Measurements from ENCODE around the gene DOCK3.
"Not testable (repeated sequence)": the region's sequence is repeated elsewhere in the genome, so short reads cannot be mapped to it uniquely, and the experiment has no call there.

Gene DOCK3

GRCh38 chr3:51283421-51283820 is 608.7 kb downstream of the DOCK3 start:
- TF ChIP-seq POLR2A (IDR thresholded peaks at IDR 0.05; ENCODE audit: low read depth, low read length) (no peak), POU2F2 (IDR thresholded peaks at IDR 0.05; ENCODE audit: low read depth, low read length) (no peak), PAX5 (IDR thresholded peaks at IDR 0.05; ENCODE audit: insufficient read depth, low read length, severe bottlenecking) (no peak), TAF1 (IDR thresholded peaks at IDR 0.05; ENCODE audit: low read depth, low read length) (no peak), POLR2AphosphoS5 (IDR thresholded peaks at IDR 0.05; ENCODE audit: low read depth, low read length) (no peak), SPI1 (IDR thresholded peaks at IDR 0.05; ENCODE audit: low read depth, low read length) (no peak)
- DNase-seq (ENCODE audit: insufficient read length, low spot score) (no peak), FAIRE-seq (no peak)

- TF ChIP-seq SPI1 (IDR thresholded peaks at IDR 0.05; ENCODE audit: low read depth, low read length) (peak; percentile 95), PAX5 (IDR thresholded peaks at IDR 0.05; ENCODE audit: insufficient read depth, low read length, severe bottlenecking) (no peak), POU2F2 (IDR thresholded peaks at IDR 0.05; ENCODE audit: low read depth, low read length) (no peak), TAF1 (IDR thresholded peaks at IDR 0.05; ENCODE audit: low read depth, low read length) (no peak), POLR2A (IDR thresholded peaks at IDR 0.05; ENCODE audit: low read depth, low read length) (no peak), POLR2AphosphoS5 (IDR thresholded peaks at IDR 0.05; ENCODE audit: low read depth, low read length) (no peak)
- DNase-seq (ENCODE audit: insufficient read length, low spot score) (peak; percentile 19), FAIRE-seq (no peak)
Observed at GRCh38 chr3:51295625-51296024, 620.9 kb downstream of the DOCK3 start.

GRCh38 chr3:51297333-51297732 is 622.6 kb downstream of the DOCK3 start:
- no peak for DNase-seq (ENCODE audit: insufficient read length, low spot score)
- no peak for TF ChIP-seq PAX5 (IDR thresholded peaks at IDR 0.05; ENCODE audit: insufficient read depth, low read length, severe bottlenecking)
- no peak for FAIRE-seq

- DNase-seq (ENCODE audit: insufficient read length, low spot score): no peak
- TF ChIP-seq POLR2AphosphoS5 (IDR thresholded peaks at IDR 0.05; ENCODE audit: low read depth, low read length) (no peak), TAF1 (IDR thresholded peaks at IDR 0.05; ENCODE audit: low read depth, low read length) (no peak)
- FAIRE-seq: no peak
Observed at GRCh38 chr3:51304230-51304629, 629.5 kb downstream of the DOCK3 start.

- FAIRE-seq (no peak), DNase-seq (ENCODE audit: insufficient read length, low spot score) (no peak)
- no peak for TF ChIP-seq POU2F2 (IDR thresholded peaks at IDR 0.05; ENCODE audit: low read depth, low read length)
- no peak for TF ChIP-seq POLR2A (IDR thresholded peaks at IDR 0.05; ENCODE audit: low read depth, low read length)
- TF ChIP-seq TAF1 (IDR thresholded peaks at IDR 0.05; ENCODE audit: low read depth, low read length): no peak
- TF ChIP-seq PAX5 (IDR thresholded peaks at IDR 0.05; ENCODE audit: insufficient read depth, low read length, severe bottlenecking): no peak
- TF ChIP-seq POLR2AphosphoS5 (IDR thresholded peaks at IDR 0.05; ENCODE audit: low read depth, low read length): no peak
- no peak for TF ChIP-seq SPI1 (IDR thresholded peaks at IDR 0.05; ENCODE audit: low read depth, low read length)
Observed at GRCh38 chr3:51306093-51306492, 631.4 kb downstream of the DOCK3 start.

GRCh38 chr3:51307458-51307857 is 632.7 kb downstream of the DOCK3 start:
- no peak for DNase-seq (ENCODE audit: insufficient read length, low spot score)
- no peak for FAIRE-seq
- TF ChIP-seq SPI1 (IDR thresholded peaks at IDR 0.05; ENCODE audit: low read depth, low read length): no peak
- TF ChIP-seq POLR2AphosphoS5 (IDR thresholded peaks at IDR 0.05; ENCODE audit: low read depth, low read length): no peak
- TF ChIP-seq POU2F2 (IDR thresholded peaks at IDR 0.05; ENCODE audit: low read depth, low read length): no peak
- TF ChIP-seq POLR2A (IDR thresholded peaks at IDR 0.05; ENCODE audit: low read depth, low read length): no peak
- TF ChIP-seq TAF1 (IDR thresholded peaks at IDR 0.05; ENCODE audit: low read depth, low read length): no peak

- not testable (repeated sequence) for DNase-seq (ENCODE audit: insufficient read length, low spot score); FAIRE-seq
Observed at GRCh38 chr3:51307945-51308607, 633.3 kb downstream of the DOCK3 start.

- FAIRE-seq: peak; percentile 59
- no peak for TF ChIP-seq TAF1 (IDR thresholded peaks at IDR 0.05; ENCODE audit: low read depth, low read length)
- TF ChIP-seq POLR2A (IDR thresholded peaks at IDR 0.05; ENCODE audit: low read depth, low read length): no peak
- TF ChIP-seq SPI1 (IDR thresholded peaks at IDR 0.05; ENCODE audit: low read depth, low read length): no peak
- no peak for TF ChIP-seq POLR2AphosphoS5 (IDR thresholded peaks at IDR 0.05; ENCODE audit: low read depth, low read length)
- TF ChIP-seq PAX5 (IDR thresholded peaks at IDR 0.05; ENCODE audit: insufficient read depth, low read length, severe bottlenecking): no peak
- TF ChIP-seq POU2F2 (IDR thresholded peaks at IDR 0.05; ENCODE audit: low read depth, low read length): no peak
- DNase-seq (ENCODE audit: insufficient read length, low spot score): peak; percentile 15
Observed at GRCh38 chr3:51311055-51311454, 636.3 kb downstream of the DOCK3 start.

GRCh38 chr3:51328206-51328605 is 653.5 kb downstream of the DOCK3 start:
- no peak for DNase-seq (ENCODE audit: insufficient read length, low spot score)
- no peak for FAIRE-seq
- TF ChIP-seq SPI1 (IDR thresholded peaks at IDR 0.05; ENCODE audit: low read depth, low read length): no peak
- TF ChIP-seq POLR2AphosphoS5 (IDR thresholded peaks at IDR 0.05; ENCODE audit: low read depth, low read length): no peak
- TF ChIP-seq TAF1 (IDR thresholded peaks at IDR 0.05; ENCODE audit: low read depth, low read length): no peak
- TF ChIP-seq POU2F2 (IDR thresholded peaks at IDR 0.05; ENCODE audit: low read depth, low read length): no peak
- TF ChIP-seq POLR2A (IDR thresholded peaks at IDR 0.05; ENCODE audit: low read depth, low read length): no peak
- TF ChIP-seq PAX5 (IDR thresholded peaks at IDR 0.05; ENCODE audit: insufficient read depth, low read length, severe bottlenecking): no peak

GRCh38 chr3:51330046-51330445 is 655.3 kb downstream of the DOCK3 start:
- no peak for TF ChIP-seq SPI1 (IDR thresholded peaks at IDR 0.05; ENCODE audit: low read depth, low read length)
- TF ChIP-seq POLR2A (IDR thresholded peaks at IDR 0.05; ENCODE audit: low read depth, low read length): no peak
- TF ChIP-seq TAF1 (IDR thresholded peaks at IDR 0.05; ENCODE audit: low read depth, low read length): no peak
- no peak for FAIRE-seq

GRCh38 chr3:51332156-51332555 is 657.4 kb downstream of the DOCK3 start:
- TF ChIP-seq TAF1 (IDR thresholded peaks at IDR 0.05; ENCODE audit: low read depth, low read length) (no peak), SPI1 (IDR thresholded peaks at IDR 0.05; ENCODE audit: low read depth, low read length) (no peak), PAX5 (IDR thresholded peaks at IDR 0.05; ENCODE audit: insufficient read depth, low read length, severe bottlenecking) (no peak), POU2F2 (IDR thresholded peaks at IDR 0.05; ENCODE audit: low read depth, low read length) (no peak), POLR2A (IDR thresholded peaks at IDR 0.05; ENCODE audit: low read depth, low read length) (no peak), POLR2AphosphoS5 (IDR thresholded peaks at IDR 0.05; ENCODE audit: low read depth, low read length) (no peak)
- FAIRE-seq (no peak), DNase-seq (ENCODE audit: insufficient read length, low spot score) (no peak)

More at GRCh38 chr3:51330046-51330445, 655.3 kb downstream of the DOCK3 start:
- DNase-seq (ENCODE audit: insufficient read length, low spot score): no peak

Data from GM12891 (cell line).